ENCODE results near the gene NPC2.
A peak's percentile ranks its signal among the peaks of the same experiment; 100 is the strongest.
"Not testable (repeated sequence)": the region's sequence is repeated elsewhere in the genome, so short reads cannot be mapped to it uniquely, and the experiment has no call there.

The NPC2 gene

GRCh38 chr14:74492776-74493342 is at the start of gene NPC2:
Gene NPC2 (minus strand): TSS chr14:74493305. CDS start chr14:74493274, 31 bp downstream.
- DNase-seq: no peak

GRCh38 chr14:74542056-74542685 is 49.1 kb upstream of the NPC2 start:
- DNase-seq: no peak

- peak; percentile 14 for DNase-seq
Measured at GRCh38 chr14:74541225-74541624, 48.1 kb upstream of the NPC2 start.

GRCh38 chr14:74539503-74539902 is 46.4 kb upstream of the NPC2 start:
- no peak for DNase-seq

- no peak for DNase-seq
Measured at GRCh38 chr14:74538411-74539391, 45.6 kb upstream of the NPC2 start.

- DNase-seq: not testable (repeated sequence)
Measured at GRCh38 chr14:74536336-74536735, 43.2 kb upstream of the NPC2 start.

- no peak for DNase-seq
Measured at GRCh38 chr14:74535756-74536325, 42.7 kb upstream of the NPC2 start.

- no peak for DNase-seq
Measured at GRCh38 chr14:74533576-74533975, 40.5 kb upstream of the NPC2 start.

GRCh38 chr14:74532246-74532645 is 39.1 kb upstream of the NPC2 start:
- DNase-seq: no peak

- no peak for DNase-seq
Measured at GRCh38 chr14:74531467-74531866, 38.4 kb upstream of the NPC2 start.

- no peak for DNase-seq
Measured at GRCh38 chr14:74531006-74531405, 37.9 kb upstream of the NPC2 start.

GRCh38 chr14:74528886-74529285 is 35.8 kb upstream of the NPC2 start:
- no peak for DNase-seq

GRCh38 chr14:74528406-74528805 is 35.3 kb upstream of the NPC2 start:
- no peak for DNase-seq

- no peak for DNase-seq
Measured at GRCh38 chr14:74527736-74528280, 34.7 kb upstream of the NPC2 start.

- no peak for DNase-seq
Measured at GRCh38 chr14:74526854-74527585, 33.9 kb upstream of the NPC2 start.

GRCh38 chr14:74525361-74525851 is 32.3 kb upstream of the NPC2 start:
- no peak for DNase-seq

GRCh38 chr14:74524812-74525135 is 31.7 kb upstream of the NPC2 start:
- no peak for DNase-seq

GRCh38 chr14:74524076-74524811 is 31.1 kb upstream of the NPC2 start:
- no peak for DNase-seq

GRCh38 chr14:74522740-74523139 is 29.6 kb upstream of the NPC2 start:
- DNase-seq: no peak

GRCh38 chr14:74521756-74522155 is 28.7 kb upstream of the NPC2 start:
- DNase-seq: no peak

- DNase-seq: no peak
Measured at GRCh38 chr14:74519316-74520074, 26.4 kb upstream of the NPC2 start.

Data from NCI-H2029 (cell line).